Measurements from ENCODE around the gene DOCK2.

DNA sequence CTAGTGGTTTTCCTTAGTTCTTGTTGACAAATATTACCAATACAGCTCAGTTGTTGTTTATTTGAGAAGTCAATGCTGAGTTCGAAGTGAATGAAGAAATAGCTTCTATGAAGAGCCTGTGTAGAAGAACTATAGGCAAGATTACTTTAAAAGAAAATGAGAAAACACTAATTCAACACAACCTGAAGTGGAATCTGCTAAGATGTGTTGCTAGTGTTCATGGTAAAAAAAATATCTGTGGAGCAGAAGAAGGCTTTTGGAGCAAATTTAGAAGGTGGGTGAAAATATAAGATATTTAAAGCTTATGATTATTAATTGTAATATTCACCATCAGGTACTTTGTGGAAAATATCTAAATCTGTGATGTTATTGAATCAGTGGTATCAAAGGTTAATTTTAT, 2.5 kb upstream of the DOCK2 start:
- TF ChIP-seq, protein P1, sequence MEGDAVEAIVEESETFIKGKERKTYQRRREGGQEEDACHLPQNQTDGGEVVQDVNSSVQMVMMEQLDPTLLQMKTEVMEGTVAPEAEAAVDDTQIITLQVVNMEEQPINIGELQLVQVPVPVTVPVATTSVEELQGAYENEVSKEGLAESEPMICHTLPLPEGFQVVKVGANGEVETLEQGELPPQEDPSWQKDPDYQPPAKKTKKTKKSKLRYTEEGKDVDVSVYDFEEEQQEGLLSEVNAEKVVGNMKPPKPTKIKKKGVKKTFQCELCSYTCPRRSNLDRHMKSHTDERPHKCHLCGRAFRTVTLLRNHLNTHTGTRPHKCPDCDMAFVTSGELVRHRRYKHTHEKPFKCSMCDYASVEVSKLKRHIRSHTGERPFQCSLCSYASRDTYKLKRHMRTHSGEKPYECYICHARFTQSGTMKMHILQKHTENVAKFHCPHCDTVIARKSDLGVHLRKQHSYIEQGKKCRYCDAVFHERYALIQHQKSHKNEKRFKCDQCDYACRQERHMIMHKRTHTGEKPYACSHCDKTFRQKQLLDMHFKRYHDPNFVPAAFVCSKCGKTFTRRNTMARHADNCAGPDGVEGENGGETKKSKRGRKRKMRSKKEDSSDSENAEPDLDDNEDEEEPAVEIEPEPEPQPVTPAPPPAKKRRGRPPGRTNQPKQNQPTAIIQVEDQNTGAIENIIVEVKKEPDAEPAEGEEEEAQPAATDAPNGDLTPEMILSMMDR (conservative IDR thresholded peaks at IDR 0.05 in 1 of 2, IDR thresholded peaks at IDR 0.05 in 1 of 2; ENCODE audit: low read depth in 1 of 2, low read length in 2 of 2) = no peak
- TF ChIP-seq EZH2 (IDR thresholded peaks at IDR 0.05; ENCODE audit: low read length, missing control alignments) = no peak

Data from fibroblast of lung (primary cell).